Measurements from ENCODE around the gene FOXP1. TPM values are rescaled to one million over a fixed set of nuclear protein-coding genes. Genes with fewer than 3 reads are reported as not detected.

The FOXP1 gene
- polyA plus RNA-seq, 1 donor (not counting 4 experiments of a cell fraction or from before 2014, with no cell fraction given) = 14.6 TPM

- no peak overlapping the region for H3K4me3 ChIP-seq (ENCODE audit: control insufficient read depth in 2 of 3, extremely low read depth in 1 of 3, insufficient read depth in 2 of 3, low read depth in 1 of 3, low read length in 3 of 3)
- no peaks in the 10 kb centered on the region for H3K9me1 ChIP-seq (ENCODE audit: control insufficient read depth, extremely low read depth, insufficient read depth, low read length)
- FAIRE-seq (no peak), DNase-seq (ENCODE audit: low read depth, low spot score) (no peak)
- no peak for TF ChIP-seq EZH2 (IDR thresholded peaks at IDR 0.05; ENCODE audit: low read length)
- no peak for TF ChIP-seq CTCF (optimal IDR thresholded peaks at IDR 0.05 in 1 of 3, IDR thresholded peaks at IDR 0.05 in 1 of 3, conservative IDR thresholded peaks at IDR 0.05 in 1 of 3; ENCODE audit: extremely low read depth in 1 of 3, insufficient read depth in 2 of 3, low read length in 3 of 3)
- H2AFZ ChIP-seq (ENCODE audit: control insufficient read depth, low read length) = no peak overlapping the region
- no peaks in the 10 kb centered on the region for H3K79me2 ChIP-seq (ENCODE audit: control insufficient read depth, insufficient read depth, low read length)
- H3K27ac ChIP-seq (ENCODE audit: control insufficient read depth, insufficient read depth, low read length) = no peak overlapping the region
- dilution Hi-C loops (cut with MboI; ENCODE audit: extremely low pct_ligation_motif_present, low sequenced_read_pairs) = no loop called here
- H3K27me3 ChIP-seq (ENCODE audit: control insufficient read depth, extremely low read depth, insufficient read depth, low read length) = no peaks in the 10 kb centered on the region
- no peaks in the 10 kb centered on the region for H3K36me3 ChIP-seq (ENCODE audit: control insufficient read depth in 2 of 2, extremely low read depth in 1 of 2, insufficient read depth in 2 of 2, low read length in 2 of 2)
- no peaks in the 10 kb centered on the region for H3K9me3 ChIP-seq (ENCODE audit: control insufficient read depth, low read depth, low read length)
- no peaks in the 10 kb centered on the region for H3K4me1 ChIP-seq (ENCODE audit: control insufficient read depth, extremely low read depth, insufficient read depth, low read length)
- no peak overlapping the region for H3K9ac ChIP-seq (ENCODE audit: control insufficient read depth, extremely low read depth, insufficient read depth, low read length)
- no peak overlapping the region for H3K4me2 ChIP-seq (ENCODE audit: control insufficient read depth, extremely low read depth, insufficient read depth, low read depth, low read length)
- no peaks in the 10 kb centered on the region for H4K20me1 ChIP-seq (ENCODE audit: control insufficient read depth, extremely low read depth, insufficient read depth, low read length)
These were observed 465.8 kb downstream of the FOXP1 start for GRCh38 chr3:71117572-71118247.

DNA sequence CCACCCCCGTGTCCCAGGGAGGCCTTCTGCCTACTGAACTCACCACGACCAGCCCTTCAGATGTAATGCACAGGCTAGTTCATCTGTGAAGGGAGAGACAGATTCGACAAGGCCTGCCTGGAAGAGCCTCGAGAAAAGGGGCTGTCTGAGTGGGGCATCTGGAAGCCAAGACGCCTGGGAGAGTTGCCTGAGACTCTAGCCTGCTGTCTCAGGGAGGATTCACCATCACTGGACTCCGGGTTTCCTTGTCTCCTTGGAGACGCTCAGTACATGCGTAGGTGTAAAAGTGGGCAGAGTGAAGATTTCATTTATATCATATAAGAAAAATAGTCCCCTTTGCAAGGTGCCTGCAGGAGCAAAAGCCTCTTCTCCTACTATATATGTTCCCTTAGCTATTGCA lies 468.9 kb downstream of the FOXP1 start:
- H3K27ac ChIP-seq (ENCODE audit: control insufficient read depth, insufficient read depth, low read length) = no peak overlapping the region
- H3K27me3 ChIP-seq (ENCODE audit: control insufficient read depth, extremely low read depth, insufficient read depth, low read length) = no peaks in the 10 kb centered on the region
- H3K9ac ChIP-seq (ENCODE audit: control insufficient read depth, extremely low read depth, insufficient read depth, low read length) = no peak overlapping the region
- FAIRE-seq (no peak), DNase-seq (ENCODE audit: low read depth, low spot score) (no peak)
- H3K4me3 ChIP-seq (ENCODE audit: control insufficient read depth in 2 of 3, extremely low read depth in 1 of 3, insufficient read depth in 2 of 3, low read depth in 1 of 3, low read length in 3 of 3) = no peak overlapping the region
- peaks cover 9% of the 10 kb centered on the region for H3K4me1 ChIP-seq (ENCODE audit: control insufficient read depth, extremely low read depth, insufficient read depth, low read length)
- no peaks in the 10 kb centered on the region for H3K79me2 ChIP-seq (ENCODE audit: control insufficient read depth, insufficient read depth, low read length)
- dilution Hi-C loops (cut with MboI; ENCODE audit: extremely low pct_ligation_motif_present, low sequenced_read_pairs) = no loop called here
- H3K36me3 ChIP-seq (ENCODE audit: control insufficient read depth in 2 of 2, extremely low read depth in 1 of 2, insufficient read depth in 2 of 2, low read length in 2 of 2) = no peaks in the 10 kb centered on the region
- no peak for TF ChIP-seq CTCF (optimal IDR thresholded peaks at IDR 0.05 in 1 of 3, IDR thresholded peaks at IDR 0.05 in 1 of 3, conservative IDR thresholded peaks at IDR 0.05 in 1 of 3; ENCODE audit: extremely low read depth in 1 of 3, insufficient read depth in 2 of 3, low read length in 3 of 3)
- no peak for TF ChIP-seq EZH2 (IDR thresholded peaks at IDR 0.05; ENCODE audit: low read length)
- no peaks in the 10 kb centered on the region for H3K9me1 ChIP-seq (ENCODE audit: control insufficient read depth, extremely low read depth, insufficient read depth, low read length)
- H3K9me3 ChIP-seq (ENCODE audit: control insufficient read depth, low read depth, low read length) = no peaks in the 10 kb centered on the region
- H3K4me2 ChIP-seq (ENCODE audit: control insufficient read depth, extremely low read depth, insufficient read depth, low read depth, low read length) = no peak overlapping the region
- H4K20me1 ChIP-seq (ENCODE audit: control insufficient read depth, extremely low read depth, insufficient read depth, low read length) = no peaks in the 10 kb centered on the region
- H2AFZ ChIP-seq (ENCODE audit: control insufficient read depth, low read length) = no peak overlapping the region

All from keratinocyte (primary cell).